ENCODE data around the gene HPGD. TPM values are rescaled to one million over a fixed set of nuclear protein-coding genes. Genes with fewer than 3 reads are reported as not detected.

Gene HPGD
- total and polyA plus RNA-seq, 4 donors: 1.6 to 89.7 (median 7.5) TPM

GRCh38 chr4:174520660-174521059 is 1.6 kb downstream of the HPGD start:
- WGBS, 2 donors: 89 to 95% methylated on average over 1 of the region's 1 CpG
- intact Hi-C loops (cut with DNase I): no loop called here
- ATAC-seq (ENCODE audit: low FRiP score): no peak

GRCh38 chr4:174517502-174518445 is 4.5 kb downstream of the HPGD start:
- Histone ChIP-seq H3K27me3 (ENCODE audit: control insufficient read depth in 1 of 2, insufficient read depth in 2 of 2, low read length in 1 of 2) (no peaks in the 10 kb centered on the region), H3K27ac (ENCODE audit: low read depth in 1 of 2, low read length in 2 of 2) (no peak overlapping the region), H3K4me3 (ENCODE audit: low read length in 2 of 2) (no peak overlapping the region), H3K36me3 (ENCODE audit: control insufficient read depth in 1 of 2, insufficient read depth in 2 of 2, low read length in 1 of 2) (no peaks in the 10 kb centered on the region), H3K4me1 (ENCODE audit: control insufficient read depth in 1 of 2, insufficient read depth in 2 of 2, low read length in 2 of 2) (no peaks in the 10 kb centered on the region), H3K9me3 (ENCODE audit: control insufficient read depth, low read length) (no peaks in the 10 kb centered on the region)
- ATAC-seq (ENCODE audit: low FRiP score) (no peak), DNase-seq (no peak)
- intact Hi-C loops (cut with DNase I): no loop called here
- 84 to 93% methylated on average over 1 of the region's 1 CpG for WGBS, 2 donors

More at GRCh38 chr4:174520660-174521059, 1.6 kb downstream of the HPGD start:
- no peaks in the 10 kb centered on the region for H3K27me3 ChIP-seq (ENCODE audit: control insufficient read depth in 1 of 2, insufficient read depth in 2 of 2, low read length in 1 of 2)
- no peaks in the 10 kb centered on the region for H3K4me1 ChIP-seq (ENCODE audit: control insufficient read depth in 1 of 2, insufficient read depth in 2 of 2, low read length in 2 of 2)
- DNase-seq: no peak
- no peaks in the 10 kb centered on the region for H3K36me3 ChIP-seq (ENCODE audit: control insufficient read depth in 1 of 2, insufficient read depth in 2 of 2, low read length in 1 of 2)
- no peak overlapping the region for H3K27ac ChIP-seq (ENCODE audit: low read depth in 1 of 2, low read length in 2 of 2)
- H3K4me3 ChIP-seq (ENCODE audit: low read length in 2 of 2): no peak overlapping the region
- no peaks in the 10 kb centered on the region for H3K9me3 ChIP-seq (ENCODE audit: control insufficient read depth, low read length)

- Histone ChIP-seq H3K27ac (ENCODE audit: low read depth in 1 of 2, low read length in 2 of 2) (no peak overlapping the region), H3K27me3 (ENCODE audit: control insufficient read depth in 1 of 2, insufficient read depth in 2 of 2, low read length in 1 of 2) (no peaks in the 10 kb centered on the region), H3K36me3 (ENCODE audit: control insufficient read depth in 1 of 2, insufficient read depth in 2 of 2, low read length in 1 of 2) (no peaks in the 10 kb centered on the region), H3K9me3 (ENCODE audit: control insufficient read depth, low read length) (no peaks in the 10 kb centered on the region), H3K4me3 (ENCODE audit: low read length in 2 of 2) (no peak overlapping the region), H3K4me1 (ENCODE audit: control insufficient read depth in 1 of 2, insufficient read depth in 2 of 2, low read length in 2 of 2) (no peaks in the 10 kb centered on the region)
- DNase-seq (no peak), ATAC-seq (ENCODE audit: low FRiP score) (no peak)
- WGBS, 2 donors: 72 to 76% methylated on average over 1 of the region's 1 CpG
- intact Hi-C loops (cut with DNase I): no loop called here
Measured at GRCh38 chr4:174516794-174517193, 5.5 kb downstream of the HPGD start.

- ATAC-seq (ENCODE audit: low FRiP score): no peak
Measured at GRCh38 chr4:174516345-174516744, 5.9 kb downstream of the HPGD start.

GRCh38 chr4:174512745-174513144 is 9.5 kb downstream of the HPGD start:
- no peaks in the 10 kb centered on the region for H3K4me1 ChIP-seq (ENCODE audit: control insufficient read depth in 1 of 2, insufficient read depth in 2 of 2, low read length in 2 of 2)
- 58 to 82% methylated on average over 3 of the region's 3 CpGs for WGBS, 2 donors
- H3K9me3 ChIP-seq (ENCODE audit: control insufficient read depth, low read length): no peaks in the 10 kb centered on the region
- ATAC-seq (ENCODE audit: low FRiP score) (no peak), DNase-seq (no peak)
- intact Hi-C loops (cut with DNase I): no loop called here
- no peak overlapping the region for H3K4me3 ChIP-seq (ENCODE audit: low read length in 2 of 2)
- H3K27me3 ChIP-seq (ENCODE audit: control insufficient read depth in 1 of 2, insufficient read depth in 2 of 2, low read length in 1 of 2): no peaks in the 10 kb centered on the region
- no peaks in the 10 kb centered on the region for H3K36me3 ChIP-seq (ENCODE audit: control insufficient read depth in 1 of 2, insufficient read depth in 2 of 2, low read length in 1 of 2)
- no peak overlapping the region for H3K27ac ChIP-seq (ENCODE audit: low read depth in 1 of 2, low read length in 2 of 2)

More at GRCh38 chr4:174516345-174516744, 5.9 kb downstream of the HPGD start:
- Histone ChIP-seq H3K27me3 (ENCODE audit: control insufficient read depth in 1 of 2, insufficient read depth in 2 of 2, low read length in 1 of 2) (no peaks in the 10 kb centered on the region), H3K9me3 (ENCODE audit: control insufficient read depth, low read length) (no peaks in the 10 kb centered on the region), H3K4me3 (ENCODE audit: low read length in 2 of 2) (no peak overlapping the region), H3K4me1 (ENCODE audit: control insufficient read depth in 1 of 2, insufficient read depth in 2 of 2, low read length in 2 of 2) (no peaks in the 10 kb centered on the region), H3K36me3 (ENCODE audit: control insufficient read depth in 1 of 2, insufficient read depth in 2 of 2, low read length in 1 of 2) (no peaks in the 10 kb centered on the region), H3K27ac (ENCODE audit: low read depth in 1 of 2, low read length in 2 of 2) (no peak overlapping the region)
- intact Hi-C loops (cut with DNase I): no loop called here
- no peak for DNase-seq
- 65 to 67% methylated on average over 1 of the region's 1 CpG for WGBS, 2 donors

- whole genome bisulfite sequencing, 2 donors: 69 to 72% methylated on average over 4 of the region's 4 CpGs
- intact Hi-C loops (cut with DNase I): no loop called here
- ATAC-seq (ENCODE audit: low FRiP score): no peak
- Histone ChIP-seq H3K4me3 (ENCODE audit: low read length in 2 of 2) (no peak overlapping the region), H3K9me3 (ENCODE audit: control insufficient read depth, low read length) (no peaks in the 10 kb centered on the region), H3K27me3 (ENCODE audit: control insufficient read depth in 1 of 2, insufficient read depth in 2 of 2, low read length in 1 of 2) (no peaks in the 10 kb centered on the region), H3K4me1 (ENCODE audit: control insufficient read depth in 1 of 2, insufficient read depth in 2 of 2, low read length in 2 of 2) (no peaks in the 10 kb centered on the region), H3K36me3 (ENCODE audit: control insufficient read depth in 1 of 2, insufficient read depth in 2 of 2, low read length in 1 of 2) (no peaks in the 10 kb centered on the region), H3K27ac (ENCODE audit: low read depth in 1 of 2, low read length in 2 of 2) (no peak overlapping the region)
- no peak for DNase-seq
Measured at GRCh38 chr4:174505892-174506291, 16.4 kb downstream of the HPGD start.

GRCh38 chr4:174505007-174505406 is 17.3 kb downstream of the HPGD start:
- Histone ChIP-seq H3K4me3 (ENCODE audit: low read length in 2 of 2) (no peak overlapping the region), H3K9me3 (ENCODE audit: control insufficient read depth, low read length) (no peaks in the 10 kb centered on the region), H3K36me3 (ENCODE audit: control insufficient read depth in 1 of 2, insufficient read depth in 2 of 2, low read length in 1 of 2) (no peaks in the 10 kb centered on the region), H3K4me1 (ENCODE audit: control insufficient read depth in 1 of 2, insufficient read depth in 2 of 2, low read length in 2 of 2) (no peaks in the 10 kb centered on the region), H3K27me3 (ENCODE audit: control insufficient read depth in 1 of 2, insufficient read depth in 2 of 2, low read length in 1 of 2) (no peaks in the 10 kb centered on the region), H3K27ac (ENCODE audit: low read depth in 1 of 2, low read length in 2 of 2) (no peak overlapping the region)
- DNase-seq: no peak
- intact Hi-C loops (cut with DNase I): no loop called here
- ATAC-seq (ENCODE audit: low FRiP score): no peak
- 83 to 87% methylated on average over 3 of the region's 3 CpGs for WGBS, 2 donors

- no peak for ATAC-seq (ENCODE audit: low FRiP score)
- H3K27ac ChIP-seq (ENCODE audit: low read depth in 1 of 2, low read length in 2 of 2): no peak overlapping the region
- 90 to 92% methylated on average over 3 of the region's 3 CpGs for WGBS, 2 donors
- no peak for DNase-seq
- no peaks in the 10 kb centered on the region for H3K36me3 ChIP-seq (ENCODE audit: control insufficient read depth in 1 of 2, insufficient read depth in 2 of 2, low read length in 1 of 2)
- no peaks in the 10 kb centered on the region for H3K27me3 ChIP-seq (ENCODE audit: control insufficient read depth in 1 of 2, insufficient read depth in 2 of 2, low read length in 1 of 2)
- intact Hi-C loops (cut with DNase I): no loop called here
- no peaks in the 10 kb centered on the region for H3K4me1 ChIP-seq (ENCODE audit: control insufficient read depth in 1 of 2, insufficient read depth in 2 of 2, low read length in 2 of 2)
- no peaks in the 10 kb centered on the region for H3K9me3 ChIP-seq (ENCODE audit: control insufficient read depth, low read length)
- H3K4me3 ChIP-seq (ENCODE audit: low read length in 2 of 2): no peak overlapping the region
Measured at GRCh38 chr4:174503079-174503715, 19.1 kb downstream of the HPGD start.

All from aorta (tissue), 5 donors.